Erythroblast (primary cell): ENCODE data around the gene IL16.

Experiments
- GATA1 ChIP-seq: IDR thresholded peaks from 2 replicates; pipeline ENCODE4 v1.6.1; 2011; ENCODE audit warnings: low read depth, mild to moderate bottlenecking, control low read depth, low read length, moderate library complexity
- POLR2A ChIP-seq: IDR thresholded peaks from 2 replicates; pipeline ENCODE4 v1.6.1; 2011; ENCODE audit warnings: mild to moderate bottlenecking, low read length

DNA sequence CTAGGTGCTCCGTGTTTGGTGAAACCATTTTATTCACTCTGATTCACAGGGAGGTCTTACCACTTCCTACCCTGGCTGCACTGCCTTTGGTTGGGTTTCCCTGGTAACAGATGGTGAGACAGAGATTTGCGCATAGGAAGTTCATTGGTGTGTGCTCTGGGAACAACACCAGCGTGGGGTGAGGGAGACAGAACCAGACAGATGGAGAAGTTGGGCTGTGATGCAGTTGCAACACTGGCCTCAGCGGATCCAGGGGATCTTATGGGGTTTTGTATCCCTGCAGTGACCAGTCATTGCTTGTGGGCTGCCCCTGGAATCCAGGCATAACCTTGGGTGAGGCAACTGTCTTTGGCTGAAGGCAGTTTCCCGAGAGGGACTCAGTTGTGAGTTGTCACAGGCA is 12.5 kb upstream of the IL16 start:
- no peak for TF ChIP-seq POLR2A
- TF ChIP-seq GATA1, result no peak
